GM18861 (cell line): Measurements from ENCODE around the gene ICE2.
"Not testable (repeated sequence)": the region's sequence is repeated elsewhere in the genome, so short reads cannot be mapped to it uniquely, and the experiment has no call there.

Experiments used
- ATAC-seq: cut with Tn5 transposase; IDR thresholded peaks from one replicate; pipeline ENCODE4 v1.9.1; 2021; ENCODE audit not compliant: unreplicated experiment

The ICE2 gene

DNA sequence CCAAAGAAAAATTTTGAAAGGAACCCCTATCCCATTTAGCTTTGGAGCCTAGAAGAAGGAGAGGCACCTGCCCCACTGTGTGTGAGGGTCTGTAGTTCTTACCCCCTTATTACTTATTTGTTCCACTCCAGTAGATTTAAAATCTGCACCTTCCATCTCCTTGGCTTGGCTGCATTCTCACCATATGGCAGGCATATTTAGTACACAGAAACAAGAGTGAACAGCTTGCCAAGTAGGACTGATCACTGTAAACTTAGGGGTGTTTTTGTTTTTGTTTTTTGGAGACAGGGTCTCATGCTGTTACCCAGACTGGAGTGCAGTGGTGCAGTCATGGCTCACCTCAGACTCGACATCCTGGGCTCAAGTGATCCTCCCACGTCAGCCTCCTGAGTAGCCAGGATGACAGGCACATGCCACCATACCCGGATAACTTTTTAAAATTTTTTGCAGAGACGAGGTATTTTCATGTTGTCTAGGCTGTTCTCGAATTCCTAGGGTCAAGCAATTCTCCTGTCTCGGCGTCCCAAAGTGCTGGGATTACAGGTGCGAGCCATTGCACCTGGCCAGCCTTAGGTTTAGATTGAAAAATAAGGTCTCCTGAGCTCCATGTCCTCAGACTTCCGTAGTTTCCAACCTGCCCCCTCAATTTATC, 67.0 kb downstream of the ICE2 start:
- no peak for ATAC-seq

DNA sequence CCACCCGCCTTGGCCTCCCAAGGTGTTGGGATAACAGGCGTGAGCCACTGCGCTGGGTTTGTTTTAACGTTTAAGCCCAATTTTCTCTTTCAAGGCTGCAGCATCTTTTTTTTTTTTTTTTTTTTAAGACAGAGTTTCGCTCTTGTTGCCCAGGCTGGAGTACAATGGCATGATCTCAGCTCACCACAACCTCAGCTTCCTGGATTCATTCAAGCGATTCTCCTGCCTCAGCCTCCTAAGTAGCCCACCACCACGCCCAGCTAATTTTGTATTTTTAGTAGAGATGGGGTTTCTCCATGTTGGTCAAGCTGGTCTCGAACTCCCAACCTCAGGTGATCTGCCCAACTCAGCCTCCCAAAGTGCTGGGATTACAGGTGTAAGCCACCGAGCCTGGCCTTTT, 68.6 kb downstream of the ICE2 start:
- ATAC-seq = not testable (repeated sequence)

DNA sequence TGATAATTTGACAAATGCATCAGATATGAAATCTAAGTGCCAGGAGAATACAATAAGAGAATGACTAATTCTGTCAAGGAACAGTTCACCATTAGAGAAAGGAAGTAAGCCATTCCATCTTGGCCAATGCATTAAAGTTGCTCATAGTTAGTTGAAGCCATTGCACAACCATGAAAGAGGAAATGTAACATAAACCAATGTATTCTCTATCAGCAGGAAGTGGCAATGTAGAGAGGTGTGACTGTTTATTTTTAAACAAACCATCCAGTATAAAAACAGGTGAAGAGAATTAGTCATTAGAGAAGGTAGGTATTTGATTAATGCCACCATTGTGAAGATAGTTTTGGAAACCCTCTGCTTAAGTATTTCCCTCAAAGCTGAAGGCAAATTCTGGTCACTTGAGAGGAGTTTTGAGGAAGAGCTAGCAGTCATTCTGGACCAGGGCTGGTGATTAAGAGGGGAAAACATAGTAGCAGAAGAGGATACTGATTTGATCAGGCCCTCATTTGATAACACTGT, 70.4 kb downstream of the ICE2 start:
- peak; percentile 74 for ATAC-seq

DNA sequence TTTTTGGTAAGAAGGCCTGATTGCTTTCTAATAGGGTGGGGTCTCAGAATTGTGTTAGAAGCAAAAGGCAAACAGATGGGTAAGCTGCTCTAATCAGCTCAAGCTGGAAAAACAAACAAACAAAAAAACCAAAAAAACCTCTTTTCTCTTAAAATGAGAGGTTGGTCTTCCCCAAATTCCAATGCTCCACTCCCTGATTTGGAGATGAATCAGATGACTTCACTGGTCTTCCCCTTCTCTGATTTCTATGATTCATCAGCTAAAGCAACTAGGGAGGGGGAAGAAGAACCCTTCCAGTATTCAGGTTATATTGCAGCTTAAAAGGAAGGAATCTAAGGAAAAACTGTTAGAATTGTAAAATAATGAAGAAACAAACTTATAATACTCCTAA, 71.5 kb downstream of the ICE2 start:
- no peak for ATAC-seq

DNA sequence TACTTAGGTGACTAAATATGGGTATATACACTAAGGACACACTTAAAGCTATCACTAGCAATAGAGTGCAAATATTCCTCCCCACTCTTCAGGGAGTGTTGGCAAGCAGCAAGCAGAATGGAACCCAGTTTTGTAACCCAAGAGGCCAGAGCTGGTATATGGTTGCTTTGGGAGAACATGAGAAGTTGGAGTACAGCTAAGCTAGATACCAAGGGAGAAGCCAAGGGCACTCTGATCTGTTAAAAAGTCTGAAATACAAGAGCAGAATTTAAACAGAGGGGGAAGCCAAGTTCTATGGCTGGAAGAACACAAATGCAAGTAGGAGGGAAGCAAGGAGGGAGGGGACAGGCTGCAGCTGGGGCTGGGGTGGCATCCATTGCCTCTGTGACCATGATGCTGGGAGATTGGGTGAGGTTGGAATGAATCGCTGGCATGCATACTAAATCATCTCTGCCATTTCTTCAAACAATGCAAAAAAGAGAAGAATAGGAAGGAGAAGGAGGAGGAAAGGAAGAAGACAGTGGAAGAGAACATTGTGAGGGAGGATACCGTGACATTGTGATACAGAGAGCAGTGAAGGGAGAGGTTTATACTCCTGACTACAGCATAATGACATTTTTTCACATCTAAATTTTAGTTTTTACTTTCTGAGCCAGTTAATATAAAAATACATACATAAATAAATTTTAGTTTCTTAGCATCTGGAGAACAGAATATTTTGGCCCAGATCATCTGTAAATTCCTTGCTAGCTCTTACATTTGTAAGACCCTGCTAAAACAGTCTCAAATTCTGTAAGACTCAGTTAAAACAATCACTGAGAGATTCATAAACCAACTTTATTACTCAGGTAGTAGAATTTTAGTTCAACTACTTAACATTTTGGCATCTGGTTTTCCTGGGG, 72.2 kb downstream of the ICE2 start:
- no peak for ATAC-seq

DNA sequence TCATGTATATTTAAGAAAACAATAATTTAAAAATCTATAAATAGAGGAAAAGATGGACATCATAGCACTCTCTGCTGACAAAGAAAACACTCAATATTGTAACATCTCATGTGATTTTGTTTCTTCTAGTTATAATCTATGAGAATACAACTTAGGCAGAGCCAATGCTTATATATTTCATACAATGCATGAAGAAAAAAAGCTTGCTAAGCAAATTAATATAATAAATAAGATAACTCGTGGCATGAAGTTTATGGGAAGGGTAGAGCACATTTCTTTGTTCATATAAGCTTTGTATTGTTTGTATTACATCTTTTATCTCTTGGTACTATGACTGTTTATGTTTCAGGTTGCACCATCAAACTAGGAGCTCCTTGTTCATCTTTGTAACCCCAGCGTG, 73.5 kb downstream of the ICE2 start:
- no peak for ATAC-seq

DNA sequence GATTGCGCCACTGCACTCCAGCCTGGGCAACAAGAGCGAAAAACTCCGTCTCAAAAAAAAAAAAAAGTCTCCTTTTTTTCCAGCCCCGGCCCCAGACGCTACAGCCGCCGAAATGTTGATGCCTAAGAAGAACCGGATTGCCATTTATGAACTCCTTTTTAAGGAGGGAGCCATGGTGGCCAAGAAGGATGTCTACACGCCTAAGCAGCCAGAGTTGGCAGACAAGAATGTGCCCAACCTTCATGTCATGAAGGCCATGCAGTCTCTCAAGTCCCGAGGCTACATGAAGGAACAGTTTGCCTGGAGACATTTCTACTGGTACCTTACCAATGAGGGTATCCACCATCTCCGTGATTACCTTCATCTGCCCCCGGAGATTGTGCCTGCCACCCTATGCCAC, 74.6 kb downstream of the ICE2 start:
- ATAC-seq = not testable (repeated sequence)

DNA sequence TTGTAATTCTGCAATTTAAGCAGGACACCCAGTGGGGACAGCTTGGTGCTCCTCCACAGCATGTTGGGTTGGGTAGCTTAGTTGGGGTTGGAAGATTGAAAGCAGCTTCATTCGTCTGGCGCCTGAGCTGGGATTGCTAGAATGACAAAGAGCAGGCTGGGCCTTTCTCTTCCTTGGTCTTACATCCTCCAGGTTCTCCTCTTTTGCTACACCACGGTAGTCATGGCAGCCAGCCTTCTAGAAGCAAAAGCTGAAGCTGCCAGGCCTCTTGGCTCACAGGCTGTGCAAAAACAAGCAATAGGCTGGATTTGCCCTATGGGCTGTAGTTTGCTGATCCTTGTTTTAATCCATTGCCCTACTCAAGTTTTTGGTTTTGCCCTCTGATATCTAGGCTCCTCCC, 78.0 kb downstream of the ICE2 start:
- no peak for ATAC-seq

DNA sequence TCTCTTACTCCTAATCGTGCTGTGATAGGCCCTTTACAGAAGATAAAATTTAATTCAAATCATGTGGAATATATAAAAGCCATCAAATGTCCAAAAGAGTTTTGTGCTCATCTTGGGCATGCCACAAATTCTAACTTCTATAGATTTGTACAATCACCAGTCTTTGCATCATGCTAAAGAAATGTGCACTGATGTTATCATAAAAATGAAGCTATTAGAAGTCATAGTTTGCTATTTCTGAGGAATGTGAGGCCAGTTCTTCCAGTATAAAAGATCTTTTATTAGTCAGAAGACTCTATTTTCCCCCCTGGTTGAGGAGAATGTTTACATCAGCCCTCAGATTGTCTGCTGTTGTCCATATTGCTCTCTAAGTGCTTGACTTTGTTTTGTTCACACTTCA, 79.0 kb downstream of the ICE2 start:
- ATAC-seq = no peak

DNA sequence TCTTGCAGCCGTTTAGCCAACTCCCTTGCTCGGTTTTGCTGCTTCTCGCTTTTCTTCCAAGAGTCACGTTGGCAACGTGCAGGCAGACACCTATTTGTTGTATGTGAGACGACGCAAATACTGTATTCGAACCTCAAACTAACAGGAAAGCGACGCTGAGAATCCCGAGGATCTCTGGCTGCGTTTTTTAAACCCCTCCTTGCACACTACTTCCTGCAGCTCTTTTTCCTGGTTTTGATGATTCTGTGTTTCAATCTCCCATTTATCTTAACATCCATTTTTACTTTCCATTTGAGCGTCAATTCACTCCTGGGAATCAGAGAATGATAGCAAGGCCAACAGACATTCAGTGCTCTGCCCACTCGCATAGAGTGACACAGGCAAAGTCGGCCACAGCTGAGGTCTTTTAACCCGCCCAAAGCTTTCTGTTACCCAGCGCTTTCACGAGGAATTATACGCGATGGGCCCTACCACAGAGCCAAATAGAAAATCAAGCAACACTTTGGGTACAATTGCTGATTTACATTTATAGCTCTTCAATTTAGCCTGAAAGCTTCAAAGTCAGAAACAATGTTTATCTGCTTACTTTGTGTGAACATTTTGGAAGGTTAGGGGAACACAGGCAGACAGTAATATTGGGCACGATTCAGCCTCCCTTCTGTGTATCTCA, 79.6 kb downstream of the ICE2 start:
- no peak for ATAC-seq

DNA sequence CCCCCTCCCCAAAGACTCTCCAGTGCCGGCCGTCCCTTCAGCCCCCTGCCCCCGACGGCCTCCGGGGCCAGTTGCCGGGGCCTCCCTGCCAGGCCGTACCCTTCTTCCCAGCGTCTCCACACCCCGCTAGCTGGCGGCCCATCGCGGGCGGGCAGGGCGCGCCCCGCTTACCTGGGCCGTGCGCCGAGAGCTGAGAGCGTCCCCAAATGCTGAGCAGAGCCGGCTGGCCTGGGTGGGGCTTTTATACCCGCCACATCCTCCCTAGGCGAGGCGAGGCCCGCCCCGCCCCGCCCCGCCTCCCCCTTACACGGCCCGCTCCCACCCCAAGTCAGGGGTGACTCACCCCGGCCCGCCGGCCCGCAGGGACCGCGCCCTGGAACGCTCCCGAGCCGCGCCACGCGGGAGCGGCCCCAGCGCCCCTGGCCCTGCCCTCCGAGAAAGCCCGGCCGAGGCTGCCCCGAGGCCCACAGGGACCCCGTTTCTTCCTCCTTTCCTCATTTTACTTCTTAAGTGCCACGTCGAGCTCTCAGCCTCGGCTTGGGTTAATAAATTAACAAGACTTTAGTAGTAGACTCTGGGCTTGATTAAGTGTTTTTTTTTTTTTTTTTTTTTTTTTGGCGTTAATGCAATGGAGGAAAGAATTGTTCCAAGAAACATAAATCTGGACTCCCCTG, 81.0 kb downstream of the ICE2 start, which contains the start of gene ANXA2:
TSS of gene ANXA2 (minus strand) at position 215 of the 674 bp plus-strand sequence. CDS start 11,911 bp downstream, outside the sequence.
- ATAC-seq = peak; percentile 60

DNA sequence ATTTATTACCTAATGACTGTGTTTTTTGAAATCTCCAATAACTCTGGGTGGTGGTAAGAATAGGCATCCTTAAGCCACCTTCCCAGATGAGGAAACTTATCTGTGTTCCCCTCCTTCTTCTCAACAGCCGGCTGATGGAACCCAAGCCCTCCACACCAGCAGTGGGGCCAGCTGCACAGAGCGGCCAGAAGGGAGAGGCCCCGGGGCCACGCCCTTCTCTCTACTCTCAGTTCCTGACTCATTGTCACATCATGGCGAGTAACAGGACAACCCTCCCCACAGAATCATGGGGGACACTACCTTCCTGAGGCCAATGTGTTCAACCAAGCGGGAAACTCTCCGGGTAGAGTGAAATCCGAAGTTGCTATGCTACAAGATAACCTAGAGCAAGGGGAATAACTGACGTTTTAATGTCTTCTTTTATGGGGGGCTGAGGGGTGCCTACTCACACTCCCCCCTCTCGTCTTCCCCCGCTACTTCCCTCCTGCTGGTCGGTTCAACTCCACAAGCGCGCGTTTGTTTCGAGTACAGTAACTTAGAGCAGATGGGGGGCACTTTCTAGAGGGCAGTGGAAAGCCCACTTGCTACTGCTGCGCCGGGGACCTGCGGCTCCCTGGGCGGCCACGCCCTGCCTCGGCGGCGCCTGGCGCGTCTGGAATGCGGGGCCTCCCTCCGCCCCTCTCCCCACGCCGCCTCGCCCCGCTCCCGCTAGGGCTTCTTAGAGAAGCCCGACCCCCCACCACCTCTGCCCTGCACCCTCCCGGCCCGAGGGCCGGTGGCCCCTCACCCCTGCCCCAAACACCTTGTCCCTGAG, 81.8 kb downstream of the ICE2 start:
- peak; percentile 71 for ATAC-seq

DNA sequence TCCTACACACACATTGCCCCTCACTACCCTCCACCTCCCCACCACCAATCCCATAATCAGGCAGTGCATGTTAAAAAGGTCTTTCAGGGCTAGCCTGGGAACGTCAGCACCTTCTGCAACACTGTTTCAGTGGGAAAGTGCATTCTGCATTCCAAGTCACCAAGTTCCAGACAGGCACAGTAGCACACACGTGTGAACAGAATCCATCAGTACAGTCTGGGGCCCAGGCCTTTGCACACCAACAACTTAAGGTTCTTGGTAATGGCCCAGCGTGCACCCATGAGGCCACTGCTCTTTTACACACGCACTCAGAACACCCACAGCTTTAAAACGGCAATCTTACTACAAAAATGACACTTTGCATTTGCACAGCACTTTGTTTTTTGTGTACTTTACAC, 82.4 kb downstream of the ICE2 start:
- ATAC-seq = no peak

DNA sequence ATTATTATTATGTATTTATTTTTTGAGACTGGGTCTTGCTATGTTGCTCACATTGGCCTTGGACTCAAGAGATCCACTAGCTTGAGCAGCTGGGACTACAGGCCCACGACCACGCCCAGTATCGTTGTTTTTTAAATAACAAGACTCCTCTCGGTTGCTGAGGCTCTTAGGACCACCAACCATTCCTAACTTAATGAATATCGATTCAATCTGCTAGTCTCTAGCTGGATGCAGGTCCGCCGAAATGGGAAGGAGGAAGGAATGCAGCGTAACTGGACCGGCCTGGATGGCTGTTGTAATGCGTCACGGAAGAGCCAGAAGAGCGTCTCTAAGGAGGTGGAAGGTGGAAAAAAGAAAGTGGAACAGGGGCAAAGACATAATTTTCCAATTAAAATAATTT, 82.8 kb downstream of the ICE2 start:
- ATAC-seq = no peak

DNA sequence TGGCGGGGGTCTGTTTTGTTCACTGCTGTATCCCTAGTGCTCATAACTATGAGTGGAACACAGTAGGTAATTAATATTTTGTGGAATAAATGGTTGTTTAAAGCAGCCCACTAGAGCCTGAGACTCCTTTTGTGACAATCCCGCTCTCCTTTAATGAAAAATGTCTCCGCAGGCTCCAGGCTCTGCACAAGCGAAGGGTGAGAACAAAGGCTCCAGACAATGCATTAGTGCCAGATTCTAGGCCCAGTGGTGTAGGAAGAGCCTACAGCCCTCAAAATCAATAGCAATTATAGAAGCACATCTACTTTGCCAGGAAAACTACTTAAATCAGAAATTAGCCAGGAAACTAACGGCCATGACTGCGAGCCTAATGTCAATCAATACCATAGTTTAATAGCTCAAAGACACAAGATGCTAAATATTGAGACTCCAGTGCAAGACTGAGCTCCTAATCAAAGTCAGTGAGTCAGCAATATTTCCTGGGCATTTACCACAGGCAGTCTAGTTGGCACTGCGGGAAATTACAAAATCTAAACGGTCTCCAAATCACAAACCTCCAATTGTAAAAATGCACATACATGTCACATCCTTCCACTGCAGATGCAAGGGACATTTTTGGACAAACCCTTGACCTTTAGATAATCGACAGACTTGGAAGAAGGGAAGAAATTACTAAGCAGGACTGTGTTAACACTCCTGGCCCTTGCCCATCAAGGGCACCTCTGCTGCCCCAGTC, 83.5 kb downstream of the ICE2 start:
- no peak for ATAC-seq

DNA sequence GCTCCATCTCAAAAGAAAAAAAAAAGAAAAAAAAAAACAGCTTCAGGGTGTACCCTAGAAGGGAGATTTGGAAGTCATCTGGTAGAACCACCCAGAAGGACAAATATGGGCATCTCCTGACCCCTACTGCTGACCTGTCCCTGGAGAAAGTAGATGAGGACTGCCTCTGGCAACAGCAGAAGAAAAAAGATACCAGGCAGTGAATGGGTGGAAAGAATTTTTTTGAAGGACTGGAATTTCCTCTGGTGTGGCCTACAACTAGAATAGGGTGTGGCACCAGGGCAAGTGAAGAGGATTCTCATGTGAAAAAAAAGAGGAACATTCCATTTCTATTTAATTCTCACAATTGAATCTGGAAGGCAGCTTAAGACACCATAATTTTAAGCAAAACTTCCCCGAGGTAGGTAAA, 84.2 kb downstream of the ICE2 start:
- no peak for ATAC-seq

DNA sequence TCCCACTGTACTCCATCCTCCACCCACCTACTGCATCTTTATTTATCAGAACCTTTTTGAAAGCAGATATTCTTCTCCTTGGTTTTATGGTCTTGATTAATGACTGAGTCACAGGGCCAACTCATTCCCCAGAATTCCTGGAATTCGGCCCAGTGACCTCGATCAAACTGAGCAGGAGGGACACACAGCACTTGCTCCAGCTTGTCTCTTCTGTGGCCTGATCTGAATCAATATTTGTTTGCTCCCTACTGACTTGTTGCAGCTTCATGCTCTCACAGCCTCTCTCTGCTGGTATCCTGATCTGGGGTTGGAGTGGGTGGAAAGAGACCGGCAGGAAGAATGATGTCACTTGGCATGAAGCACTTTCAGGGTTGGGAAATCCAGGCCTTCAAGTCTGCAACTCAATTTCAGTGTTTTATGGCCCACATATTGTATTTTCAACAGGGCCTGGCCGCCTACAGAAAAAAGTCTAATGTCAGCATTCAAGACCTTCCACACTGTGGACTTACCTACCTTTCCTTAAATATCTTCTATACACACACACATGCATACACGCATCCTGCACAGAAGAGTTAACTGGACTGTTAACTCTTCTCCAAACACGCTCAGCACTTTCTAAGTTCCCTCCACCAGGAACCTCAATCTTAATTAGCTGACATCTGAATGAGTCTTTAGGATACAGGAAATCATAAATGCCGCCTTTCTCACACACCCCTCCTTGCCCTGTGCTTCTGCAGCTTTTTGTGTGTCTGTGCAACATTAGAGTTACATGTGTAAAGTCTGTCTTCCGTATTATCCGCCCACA, 85.8 kb downstream of the ICE2 start:
- no peak for ATAC-seq

DNA sequence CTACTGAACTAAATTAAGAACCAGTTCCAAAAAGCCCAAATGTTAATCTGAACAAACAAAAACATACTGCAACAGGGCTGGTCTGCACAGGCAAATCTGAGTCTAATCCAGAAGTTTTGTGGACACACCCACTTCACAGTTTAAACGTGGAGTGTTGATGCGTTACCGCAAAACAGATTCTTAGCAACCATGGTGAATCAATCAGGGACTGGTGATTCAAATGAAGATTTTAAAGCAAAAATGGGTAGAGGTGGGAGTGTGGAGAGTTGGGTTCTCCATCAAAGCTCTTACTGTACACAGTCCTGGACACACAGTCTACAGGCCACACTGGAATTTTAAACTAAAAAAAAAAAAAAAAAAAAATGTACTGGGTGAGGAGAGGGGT, 86.3 kb downstream of the ICE2 start:
- no peak for ATAC-seq
